Islet of Langerhans (tissue), 1 donor: ENCODE data around the gene MRPS27.

ENCODE experiments used
- FAIRE-seq: peaks from one replicate; lab custom pipeline; 2011; peaks lifted over from hg19 to GRCh38; lab: Jason Lieb, UNC

The MRPS27 gene

DNA sequence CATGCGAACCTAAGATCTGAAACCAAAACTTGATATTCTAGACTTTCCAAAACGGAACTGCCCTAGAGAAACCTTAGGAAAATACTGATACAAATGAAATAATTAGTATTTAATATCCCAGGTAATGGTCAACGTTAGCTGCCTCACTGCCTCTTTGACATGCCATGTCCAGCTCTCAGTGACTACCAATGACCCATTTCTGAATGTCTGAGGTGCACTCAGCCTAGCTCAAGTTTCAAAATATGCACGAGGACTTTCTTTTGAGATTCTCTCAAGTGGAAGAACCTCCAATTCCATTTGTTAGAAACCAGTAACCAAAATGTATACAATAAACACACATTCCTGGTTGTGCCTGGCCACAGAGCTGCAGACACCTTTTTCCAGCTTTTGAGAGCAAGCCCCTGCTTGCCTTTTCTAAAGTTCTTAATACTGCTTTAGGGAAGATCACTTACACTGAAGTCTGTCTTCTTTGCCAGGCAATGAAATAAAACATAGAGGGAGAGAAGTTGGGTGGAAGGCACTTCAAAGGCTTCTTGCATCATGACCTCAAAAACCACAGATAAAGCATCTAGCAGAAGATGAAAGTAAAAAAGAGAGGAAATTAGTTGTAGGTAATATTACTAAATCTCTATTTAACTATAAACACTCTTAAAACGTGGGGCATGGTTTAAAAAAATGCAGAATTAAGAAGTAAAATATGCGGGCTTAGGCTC, 87.9 kb downstream of the MRPS27 start:
- FAIRE-seq, result no peak

GRCh38 chr5:72228960-72229359, 91.1 kb downstream of the MRPS27 start:
- no peak for FAIRE-seq

- FAIRE-seq, result no peak
These were observed 93.1 kb downstream of the MRPS27 start for GRCh38 chr5:72226950-72227349.

DNA sequence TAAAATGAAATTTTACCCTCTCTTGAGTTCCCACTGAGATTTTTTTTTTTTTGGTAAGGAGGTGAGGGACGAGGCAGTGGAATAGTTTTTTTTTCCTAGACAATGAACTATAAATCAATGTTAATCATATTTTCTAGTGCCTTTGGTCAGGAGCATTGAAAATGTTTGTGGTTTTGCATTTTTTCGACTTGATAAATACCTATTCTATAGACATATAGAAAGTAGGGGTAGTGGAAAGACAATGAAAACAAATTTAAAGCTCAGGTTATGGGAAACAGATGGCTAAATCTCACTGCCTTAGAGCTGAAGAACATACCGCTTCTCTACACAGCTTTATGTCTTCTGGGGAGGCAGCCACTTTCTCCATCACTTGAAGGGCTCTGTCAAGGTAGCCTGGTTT, 94.3 kb downstream of the MRPS27 start:
- FAIRE-seq, result no peak

- no peak for FAIRE-seq
These were observed 95.0 kb downstream of the MRPS27 start for GRCh38 chr5:72224946-72225463.

DNA sequence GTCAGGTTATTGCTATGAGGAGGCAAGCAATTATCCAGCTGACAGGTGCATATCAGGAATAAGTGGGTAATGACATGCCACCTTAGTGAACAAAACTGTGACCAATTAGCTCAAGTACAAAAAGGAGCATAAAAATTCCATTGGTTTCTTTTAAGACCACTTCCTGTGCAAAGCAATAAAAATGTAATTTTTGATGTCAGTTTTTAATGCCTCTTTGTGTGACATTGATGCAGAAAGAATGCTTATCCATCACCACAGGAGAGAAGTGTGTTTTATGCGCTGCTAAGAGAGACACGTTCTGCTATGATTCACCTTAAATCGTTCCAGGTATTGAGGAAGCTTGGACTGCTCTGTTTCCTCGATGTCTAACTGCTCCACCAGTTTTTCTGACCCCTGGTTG, 96.7 kb downstream of the MRPS27 start:
- no peak for FAIRE-seq

- no peak for FAIRE-seq
These were observed 97.5 kb downstream of the MRPS27 start for GRCh38 chr5:72222521-72222920.

DNA sequence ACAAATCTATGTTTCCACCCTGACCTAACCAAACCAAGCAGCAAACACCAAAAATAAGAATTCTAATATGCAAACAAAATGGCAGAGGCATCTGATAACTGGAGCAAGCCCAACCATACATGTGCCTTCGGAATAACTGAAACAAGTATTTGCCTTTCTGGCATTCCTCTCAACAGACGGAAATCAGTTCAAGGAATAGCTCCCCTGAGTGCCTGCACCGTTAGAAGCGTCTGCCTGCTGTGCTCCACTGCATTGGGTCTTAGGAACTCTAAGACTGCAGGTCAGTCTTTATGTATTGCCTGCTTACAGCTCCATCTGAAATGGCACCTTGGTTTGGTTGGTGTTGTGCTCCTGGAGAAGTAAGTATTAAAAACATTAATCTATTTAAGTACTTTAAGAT, 98.5 kb downstream of the MRPS27 start:
- FAIRE-seq, result no peak

DNA sequence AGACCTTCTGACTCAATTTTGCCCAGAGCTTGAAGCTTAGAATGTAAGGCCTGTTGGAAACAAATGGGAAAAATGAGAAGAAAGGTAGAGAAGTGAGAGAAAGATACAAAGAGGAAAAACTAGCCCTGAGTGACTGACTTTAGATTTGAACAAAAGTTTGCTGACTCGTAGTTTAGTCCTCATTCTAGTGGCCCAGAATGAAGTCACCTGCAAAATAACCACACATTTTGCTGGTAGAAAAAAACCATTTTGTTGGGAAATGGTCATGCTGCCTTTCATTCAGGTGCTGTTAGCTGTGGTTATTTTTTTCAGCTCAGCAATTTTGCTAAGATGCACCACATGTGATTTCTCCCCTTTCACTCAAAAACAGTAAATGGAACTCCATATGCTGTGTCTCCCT, 98.9 kb downstream of the MRPS27 start:
- no peak for FAIRE-seq

GRCh38 chr5:72216756-72217155, 103.3 kb downstream of the MRPS27 start:
- FAIRE-seq, result no peak

- FAIRE-seq, result no peak
These were observed 105.9 kb downstream of the MRPS27 start for GRCh38 chr5:72214168-72214567.

DNA sequence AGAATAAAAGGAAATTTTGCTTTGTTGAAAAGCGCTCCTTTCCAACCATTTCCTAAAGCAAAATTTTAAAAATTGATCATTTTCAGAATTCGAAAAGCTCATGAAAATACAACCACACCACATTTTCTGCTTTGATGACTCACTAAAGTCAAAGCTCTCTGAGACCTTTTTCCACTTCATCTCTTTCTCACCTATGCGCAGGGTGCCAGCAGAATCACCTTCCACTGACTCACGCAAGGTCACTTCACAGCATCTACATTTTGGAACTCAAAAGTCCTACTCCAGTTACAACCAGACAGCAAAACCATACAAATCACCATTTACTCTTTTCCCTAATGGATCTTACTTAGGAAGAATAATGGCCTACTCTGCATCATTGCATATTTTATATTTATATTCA, 106.6 kb downstream of the MRPS27 start:
- no peak for FAIRE-seq

DNA sequence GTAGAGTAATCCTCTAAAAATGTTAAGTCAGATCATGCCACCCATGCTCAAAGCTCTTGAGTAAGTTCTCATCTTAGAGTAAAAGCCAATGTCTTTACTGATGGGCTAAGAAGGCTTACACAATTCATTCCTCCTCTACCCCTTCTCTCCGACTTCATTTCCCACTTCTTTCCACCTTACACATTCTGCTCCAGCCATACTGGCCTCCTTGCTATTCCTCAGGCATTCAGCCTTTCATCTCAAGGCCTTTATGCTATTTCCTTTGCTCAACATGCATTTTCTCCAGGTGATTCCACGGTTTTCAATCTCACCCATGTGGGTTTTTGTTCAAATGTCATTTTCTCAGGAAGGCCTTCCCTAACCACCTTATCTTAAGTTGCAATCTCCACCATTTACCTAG, 107.9 kb downstream of the MRPS27 start:
- no peak for FAIRE-seq

DNA sequence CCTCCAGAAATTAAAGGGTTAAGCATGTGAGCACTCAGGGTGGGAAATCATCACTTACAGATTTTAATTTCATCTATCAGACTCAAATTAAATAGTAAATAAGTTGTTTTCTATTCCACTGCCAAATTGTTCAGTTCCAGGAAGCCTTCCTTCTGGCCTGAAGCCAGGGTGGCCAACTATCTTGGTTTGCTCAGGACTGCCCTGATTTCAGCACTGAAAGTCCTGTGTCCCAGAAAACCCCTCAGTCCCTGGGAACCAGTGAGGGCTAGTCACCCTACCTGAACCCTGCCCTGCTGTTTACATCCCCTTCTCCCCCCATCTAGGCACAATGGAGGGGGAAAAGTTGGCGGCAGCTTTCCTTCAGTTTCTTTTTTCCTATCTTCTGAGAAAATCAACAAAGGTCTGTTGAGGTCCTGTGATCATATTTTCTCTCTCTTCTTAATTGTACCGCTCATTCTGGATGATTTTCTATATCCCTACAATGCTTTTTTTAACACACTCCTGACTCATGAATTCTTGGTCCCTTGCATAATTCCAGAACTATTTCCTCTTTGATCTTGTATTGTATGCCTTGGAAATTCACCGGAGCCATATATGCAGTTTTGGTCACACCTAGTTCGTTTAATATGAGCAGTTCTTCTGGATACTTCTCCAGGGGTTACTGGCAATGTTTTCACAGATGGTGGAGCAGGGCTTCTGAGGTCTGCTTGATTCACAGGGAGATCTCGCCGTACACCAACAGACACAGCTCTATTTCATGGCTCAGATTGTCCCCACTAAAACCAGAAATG, 109.0 kb downstream of the MRPS27 start:
- FAIRE-seq, result peak; percentile 43

GRCh38 chr5:72209147-72210115, 110.6 kb downstream of the MRPS27 start:
- FAIRE-seq, result no peak

DNA sequence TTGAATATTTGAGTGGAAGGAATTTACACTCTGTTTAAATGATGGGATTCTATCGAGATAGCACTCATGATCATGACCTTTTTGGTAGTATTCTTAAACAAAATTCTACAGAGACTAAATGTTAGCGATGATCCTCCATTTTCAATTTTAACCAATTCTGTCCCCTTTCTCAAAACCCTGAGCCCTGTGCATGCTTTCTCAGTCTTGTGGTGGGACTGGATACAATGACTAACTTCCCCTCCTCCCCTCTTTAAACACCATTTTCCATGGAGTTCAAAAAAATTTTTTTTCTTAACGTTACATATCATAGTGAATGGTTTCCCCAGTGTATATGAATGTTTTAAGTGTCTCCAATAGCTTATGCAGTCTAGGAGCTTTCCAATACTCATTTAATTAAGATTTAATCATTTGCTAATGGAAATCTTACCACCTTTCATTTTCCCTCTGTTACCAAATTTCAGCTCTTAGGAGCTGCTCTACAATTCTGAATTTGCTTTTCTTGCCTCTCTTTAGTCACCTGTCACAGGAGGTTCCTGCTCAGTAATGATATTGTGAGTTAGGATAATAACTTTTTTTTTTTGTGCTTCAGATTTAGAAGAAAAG, 111.6 kb downstream of the MRPS27 start:
- FAIRE-seq, result no peak

- no peak for FAIRE-seq
These were observed 113.0 kb downstream of the MRPS27 start for GRCh38 chr5:72206994-72207393.

DNA sequence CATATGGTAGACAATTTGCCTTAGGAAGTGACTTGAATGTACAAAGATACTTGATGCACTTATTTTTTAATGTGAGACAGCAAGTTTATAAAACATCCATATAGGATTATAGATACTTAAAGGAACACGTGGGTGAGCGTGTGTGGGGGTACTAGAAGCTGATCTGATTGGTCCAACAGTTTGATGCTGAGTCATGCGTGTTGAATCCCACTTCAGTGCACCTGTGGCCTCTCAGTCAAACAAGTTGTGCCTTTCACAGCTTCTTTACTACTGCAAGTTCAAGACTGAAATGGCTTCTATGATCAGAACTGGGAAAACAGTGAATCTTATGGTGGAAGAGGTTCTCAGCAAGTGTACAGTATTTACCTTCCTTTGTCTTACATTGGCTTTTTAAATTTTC, 113.9 kb downstream of the MRPS27 start:
- FAIRE-seq, result no peak

DNA sequence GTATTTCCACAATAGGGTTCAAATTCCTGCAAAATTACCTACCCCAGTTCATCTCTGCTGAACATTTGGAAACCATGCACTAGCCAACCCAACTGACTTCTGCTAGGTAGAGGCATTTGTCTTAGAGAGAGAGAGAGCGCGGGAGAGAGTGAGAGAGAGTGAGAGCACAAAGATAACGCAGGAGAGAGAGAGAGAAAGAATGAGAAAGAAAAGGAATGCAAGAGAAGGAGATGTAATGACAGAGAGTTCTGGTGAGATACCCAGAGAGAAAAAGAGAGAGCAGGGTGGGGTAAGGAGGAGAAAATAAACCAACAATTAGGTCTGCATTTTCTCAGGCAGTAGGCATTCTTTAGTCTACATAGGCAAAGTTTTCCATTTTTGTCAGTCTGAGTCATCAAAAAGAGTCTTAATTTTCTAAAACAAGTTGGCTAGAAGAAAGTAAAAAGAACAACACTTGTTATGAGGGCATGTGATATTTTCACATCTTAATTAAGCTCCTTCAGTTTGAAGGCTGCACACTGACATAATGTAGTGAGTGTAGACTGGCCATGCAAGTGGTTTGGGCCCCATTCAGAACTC, 114.5 kb downstream of the MRPS27 start:
- FAIRE-seq, result no peak

DNA sequence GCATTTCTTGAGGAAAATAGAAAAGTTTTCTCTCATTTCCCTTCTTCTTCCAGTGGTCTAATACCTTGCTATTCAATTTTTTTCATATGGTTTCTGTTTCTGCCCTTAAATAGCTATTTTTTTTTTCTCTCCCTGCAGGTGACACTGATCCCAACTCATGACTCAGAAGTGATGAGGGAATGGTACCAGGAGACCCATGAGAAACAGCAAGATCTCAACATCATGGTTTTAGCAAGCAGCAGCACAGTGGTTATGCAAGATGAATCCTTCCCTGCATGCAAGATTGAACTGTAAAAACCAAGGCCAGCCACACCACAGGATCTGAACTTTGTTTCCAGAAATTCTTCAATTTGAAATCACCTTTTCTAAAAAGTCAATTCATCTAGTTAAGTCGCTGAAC, 115.1 kb downstream of the MRPS27 start:
- FAIRE-seq, result no peak

DNA sequence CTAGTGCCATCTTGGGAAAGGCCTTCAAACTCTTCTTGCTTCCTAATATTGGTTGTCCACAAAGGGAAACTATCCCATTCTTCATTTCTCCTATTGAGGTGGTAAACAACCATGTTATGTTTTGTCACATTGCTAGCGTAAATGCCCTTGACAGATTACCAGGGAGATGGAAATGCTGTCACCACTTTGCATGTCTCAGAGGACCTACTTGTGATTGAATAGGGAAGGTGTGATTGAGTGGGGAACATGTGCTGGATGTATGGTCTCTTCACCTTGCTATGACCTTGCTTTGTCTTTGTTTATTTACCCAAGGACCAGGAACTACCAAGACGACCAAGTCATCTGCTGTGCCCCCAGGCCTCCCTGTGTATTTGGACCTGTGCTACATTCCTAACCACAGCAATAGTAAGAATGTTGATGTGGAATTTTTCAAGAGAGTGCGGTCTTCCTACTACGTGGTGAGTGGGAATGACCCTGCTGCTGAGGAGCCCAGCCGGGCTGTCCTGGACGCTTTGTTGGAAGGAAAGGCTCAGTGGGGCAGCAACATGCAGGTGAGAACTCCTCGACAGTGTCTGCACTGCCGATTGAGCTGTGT, 116.7 kb downstream of the MRPS27 start:
- no peak for FAIRE-seq
